HCT116 (cell line): ENCODE data around the gene LCE6A. TPM values are rescaled to one million over a fixed set of nuclear protein-coding genes. Genes with fewer than 3 reads are reported as not detected.

Experiments
- ATAC-seq: fragments of 200-7000 bp; cut with Tn5 transposase; 2 replicates; pipeline ENCODE4 v1.9.1; 2020; ENCODE audit warnings: mild to moderate bottlenecking, moderate library complexity
- BruUV-seq: library from RNA; stranded (reverse); fragments of 400-500 nt; replicated peaks from 2 replicates; lab custom pipeline; 2021; lab: Mats Ljungman, UMichigan
- CTCF ChIA-PET: fragments of 300-600 bp; sonication (Branson Sonifier 250); formaldehyde crosslinking; loops from one replicate; lab custom pipeline; 2021; ENCODE audit warnings: antibody characterized with exemption; lab: Charles Lee
- POLR2A ChIA-PET: fragments of 300-600, 350-600 bp; sonication (Branson Sonifier 250); formaldehyde crosslinking; loops from one replicate; lab custom pipeline; 2021; ENCODE audit warnings: antibody characterized with exemption; lab: Charles Lee
- RAD21 ChIA-PET, 2 experiments: fragments of 300-600 bp; sonication (Branson Sonifier 250); formaldehyde crosslinking; loops; one replicate each; lab custom pipeline; 2023; ENCODE audit warnings: low total read pairs in 2 of 2; ENCODE audit not compliant: uncharacterized antibody in 2 of 2, unreplicated experiment in 2 of 2, low non-redundant PET in 1 of 2; lab: Charles Lee
- DNase-seq: peaks from one replicate; pipeline ENCODE4 v3.0.0-alpha.2; 2010; ENCODE audit warnings: low read depth, low spot score
- H2AFZ ChIP-seq: fragments of 200-600 bp; shearing (Covaris generic), sonication (generic); 2 replicates; pipeline ENCODE4 v1.6.1; 2017; ENCODE audit warnings: low read depth, mixed run types, mixed read lengths, antibody characterized with exemption, low read length; ENCODE audit not compliant: poor library complexity, severe bottlenecking
- H3K27ac ChIP-seq: 2 replicates; pipeline ENCODE4 v1.5.1; 2012; ENCODE audit warnings: low read depth, low read length
- H3K27me3 ChIP-seq: fragments of 200-600 bp; sonication (generic); 2 replicates; pipeline ENCODE4 v1.6.1; 2016; ENCODE audit warnings: mixed run types, low read length, mixed read lengths; ENCODE audit not compliant: insufficient read depth
- H3K36me3 ChIP-seq, 2 experiments: fragments of 200-500 bp in 1 of 2; fragments of 200-600 bp in 1 of 2; sonication (Bioruptor generic) in 1 of 2; sonication (generic) in 1 of 2; 2 replicates each; pipeline versions ENCODE4 v1.5.1 to v1.6.1; 2014 to 2016; ENCODE audit warnings: low read length in 2 of 2, inconsistent platforms in 1 of 2, mixed read lengths in 1 of 2, mixed run types in 1 of 2; ENCODE audit not compliant: insufficient read depth in 2 of 2, control insufficient read depth in 1 of 2
- H3K4me1 ChIP-seq, 2 experiments: fragments of 200-600 bp in 1 of 2; sonication (generic) in 1 of 2; 2 replicates each; pipeline versions ENCODE4 v1.5.1 to v1.6.1; 2012 to 2017; ENCODE audit warnings: low read length in 2 of 2, inconsistent platforms in 1 of 2, mild to moderate bottlenecking in 1 of 2, mixed read lengths in 1 of 2, mixed run types in 1 of 2, moderate library complexity in 1 of 2; ENCODE audit not compliant: insufficient read depth in 2 of 2, control insufficient read depth in 1 of 2
- H3K4me2 ChIP-seq: fragments of 200-600 bp; sonication (generic); 2 replicates; pipeline ENCODE4 v1.6.1; 2017; ENCODE audit warnings: mixed run types, low read length, mixed read lengths
- H3K4me3 ChIP-seq, 2 experiments: fragments of 200-600 bp in 1 of 2; sonication (generic) in 1 of 2; replicated peaks in 1 of 2; 2 replicates each; pipeline ENCODE4 v1.5.1; 2011 to 2016; ENCODE audit warnings: low read length in 2 of 2, control low read depth in 1 of 2, low read depth in 1 of 2, mild to moderate bottlenecking in 1 of 2, mixed read lengths in 1 of 2, mixed run types in 1 of 2
- H3K79me2 ChIP-seq: fragments of 200-600 bp; sonication (generic); 2 replicates; pipeline ENCODE4 v1.6.1; 2017; ENCODE audit warnings: mild to moderate bottlenecking, mixed run types, low read length, moderate library complexity, mixed read lengths; ENCODE audit not compliant: insufficient read depth
- H3K9ac ChIP-seq: fragments of 200-600 bp; sonication (generic); 2 replicates; pipeline ENCODE4 v1.6.1; 2016; ENCODE audit warnings: low read length, mixed read lengths
- H3K9me2 ChIP-seq: fragments of 200-600 bp; sonication (generic), shearing (Covaris generic); 2 replicates; pipeline ENCODE4 v1.6.1; 2017; ENCODE audit warnings: mixed run types, mild to moderate bottlenecking, moderate library complexity; ENCODE audit not compliant: insufficient read depth
- H3K9me3 ChIP-seq, 2 experiments: fragments of 200-500 bp in 1 of 2; fragments of 200-600 bp in 1 of 2; sonication (Bioruptor generic) in 1 of 2; sonication (generic) in 1 of 2; 2 replicates each; pipeline ENCODE4 v1.6.1; 2014 to 2017; ENCODE audit warnings: low read length in 2 of 2, mixed read lengths in 2 of 2, inconsistent platforms in 1 of 2, low read depth in 1 of 2, mild to moderate bottlenecking in 1 of 2, mixed run types in 1 of 2, moderate library complexity in 1 of 2; ENCODE audit not compliant: control insufficient read depth in 1 of 2, insufficient read depth in 1 of 2
- H4K20me1 ChIP-seq: fragments of 200-600 bp; sonication (generic), shearing (Covaris generic); 2 replicates; pipeline ENCODE4 v1.6.1; 2017; ENCODE audit warnings: mixed run types, mild to moderate bottlenecking, moderate library complexity; ENCODE audit not compliant: insufficient read depth
- CEBPB ChIP-seq: IDR thresholded peaks from 2 replicates; pipeline ENCODE4 v1.6.1; 2012; ENCODE audit warnings: low read depth
- EGR1 ChIP-seq: IDR thresholded peaks from 2 replicates; pipeline ENCODE4 v1.6.1; 2012; ENCODE audit warnings: low read depth
- ELF1 ChIP-seq: IDR thresholded peaks from 2 replicates; pipeline ENCODE4 v1.6.1; 2012; ENCODE audit warnings: low read depth, borderline replicate concordance
- FOSL1 ChIP-seq: IDR thresholded peaks from 2 replicates; pipeline ENCODE4 v1.6.1; 2012; ENCODE audit warnings: low read depth
- SIN3A ChIP-seq: IDR thresholded peaks from 2 replicates; pipeline ENCODE4 v1.6.1; 2012; ENCODE audit warnings: low read depth
- SP1 ChIP-seq: IDR thresholded peaks from 2 replicates; pipeline ENCODE4 v1.6.1; 2012; ENCODE audit warnings: low read depth
- intact Hi-C: fragments of 100-400 bp; cut with micrococcal nuclease; formaldehyde crosslinking; loops from 2 replicates; pipeline ENCODE4 v1.10.0; 2022
- total RNA-seq: library from RNA; stranded (reverse); gene quantifications from one replicate; pipeline ENCODE4 v1.2.1, GENCODE V29; 2021; ENCODE audit not compliant: unreplicated experiment
- TF ChIP-seq, protein P1 (sequence below): IDR thresholded peaks from 2 replicates; pipeline ENCODE4 v1.6.1; 2012; ENCODE audit warnings: low read depth
- TF ChIP-seq, protein P2 (sequence below): IDR thresholded peaks from 2 replicates; pipeline ENCODE4 v1.6.1; 2012
- TF ChIP-seq, protein P3 (sequence below): IDR thresholded peaks from 2 replicates; pipeline ENCODE4 v1.6.1; 2012
- TF ChIP-seq, protein P4 (sequence below), 3 experiments: fragments of 200-600 bp in 1 of 3; sonication (generic) in 1 of 3; IDR thresholded peaks in 2 of 3; conservative IDR thresholded peaks in 1 of 3; 2 replicates each; pipeline ENCODE4 v1.5.1; 2012 to 2017; ENCODE audit warnings: low read depth in 2 of 3, low read length in 2 of 3, antibody characterized with exemption in 1 of 3, borderline replicate concordance in 1 of 3, control low read depth in 1 of 3, mild to moderate bottlenecking in 1 of 3, mixed read lengths in 1 of 3, mixed run types in 1 of 3, moderate library complexity in 1 of 3; ENCODE audit not compliant: insufficient read depth in 1 of 3

The LCE6A gene
- total RNA-seq, 1 experiment from 2014 or later, result not detected

DNA sequence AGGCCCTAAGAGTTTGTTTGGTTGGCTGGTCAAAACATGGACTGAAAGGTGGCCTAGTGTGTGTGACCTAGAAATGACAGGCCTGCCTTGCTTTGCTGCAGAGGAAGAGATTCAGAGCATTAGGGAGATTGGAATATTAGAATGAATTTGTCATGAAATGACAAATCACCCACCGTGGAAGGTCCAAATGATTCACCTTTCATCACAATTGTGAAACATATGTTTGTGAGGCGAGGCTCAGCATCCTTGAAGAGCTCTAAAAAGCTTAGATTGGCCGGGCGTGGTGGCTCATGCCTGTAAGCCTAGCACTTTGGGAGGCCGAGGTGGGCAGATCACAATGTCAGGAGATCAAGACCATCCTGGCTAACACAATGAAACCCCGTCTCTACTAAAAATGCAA, 25.3 kb upstream of the LCE6A start:
- no peaks in the 10 kb centered on the region for H3K79me2 ChIP-seq
- ChIA-PET POLR2A (no interaction called here), RAD21 (no interaction called here), CTCF (no interaction called here)
- H3K4me2 ChIP-seq, result no peak overlapping the region
- H3K4me1 ChIP-seq, result no peaks in the 10 kb centered on the region
- H3K9me2 ChIP-seq, result no peaks in the 10 kb centered on the region
- H3K4me3 ChIP-seq, result no peak overlapping the region
- peaks cover 20% of the 10 kb centered on the region for H3K27me3 ChIP-seq
- DNase-seq, result no peak
- intact Hi-C loops, result no loop called here
- no TSS peak for BruUV-seq
- H2AFZ ChIP-seq, result no peak overlapping the region
- H3K27ac ChIP-seq, result no peak overlapping the region
- H4K20me1 ChIP-seq, result no peaks in the 10 kb centered on the region
- TF ChIP-seq, protein P1, sequence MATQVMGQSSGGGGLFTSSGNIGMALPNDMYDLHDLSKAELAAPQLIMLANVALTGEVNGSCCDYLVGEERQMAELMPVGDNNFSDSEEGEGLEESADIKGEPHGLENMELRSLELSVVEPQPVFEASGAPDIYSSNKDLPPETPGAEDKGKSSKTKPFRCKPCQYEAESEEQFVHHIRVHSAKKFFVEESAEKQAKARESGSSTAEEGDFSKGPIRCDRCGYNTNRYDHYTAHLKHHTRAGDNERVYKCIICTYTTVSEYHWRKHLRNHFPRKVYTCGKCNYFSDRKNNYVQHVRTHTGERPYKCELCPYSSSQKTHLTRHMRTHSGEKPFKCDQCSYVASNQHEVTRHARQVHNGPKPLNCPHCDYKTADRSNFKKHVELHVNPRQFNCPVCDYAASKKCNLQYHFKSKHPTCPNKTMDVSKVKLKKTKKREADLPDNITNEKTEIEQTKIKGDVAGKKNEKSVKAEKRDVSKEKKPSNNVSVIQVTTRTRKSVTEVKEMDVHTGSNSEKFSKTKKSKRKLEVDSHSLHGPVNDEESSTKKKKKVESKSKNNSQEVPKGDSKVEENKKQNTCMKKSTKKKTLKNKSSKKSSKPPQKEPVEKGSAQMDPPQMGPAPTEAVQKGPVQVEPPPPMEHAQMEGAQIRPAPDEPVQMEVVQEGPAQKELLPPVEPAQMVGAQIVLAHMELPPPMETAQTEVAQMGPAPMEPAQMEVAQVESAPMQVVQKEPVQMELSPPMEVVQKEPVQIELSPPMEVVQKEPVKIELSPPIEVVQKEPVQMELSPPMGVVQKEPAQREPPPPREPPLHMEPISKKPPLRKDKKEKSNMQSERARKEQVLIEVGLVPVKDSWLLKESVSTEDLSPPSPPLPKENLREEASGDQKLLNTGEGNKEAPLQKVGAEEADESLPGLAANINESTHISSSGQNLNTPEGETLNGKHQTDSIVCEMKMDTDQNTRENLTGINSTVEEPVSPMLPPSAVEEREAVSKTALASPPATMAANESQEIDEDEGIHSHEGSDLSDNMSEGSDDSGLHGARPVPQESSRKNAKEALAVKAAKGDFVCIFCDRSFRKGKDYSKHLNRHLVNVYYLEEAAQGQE, result no peak
- TF ChIP-seq, protein P2, sequence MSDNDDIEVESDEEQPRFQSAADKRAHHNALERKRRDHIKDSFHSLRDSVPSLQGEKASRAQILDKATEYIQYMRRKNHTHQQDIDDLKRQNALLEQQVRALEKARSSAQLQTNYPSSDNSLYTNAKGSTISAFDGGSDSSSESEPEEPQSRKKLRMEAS, result no peak
- no peak for TF ChIP-seq SP1
- no peak for TF ChIP-seq SIN3A
- TF ChIP-seq EGR1, result no peak
- TF ChIP-seq, protein P3, sequence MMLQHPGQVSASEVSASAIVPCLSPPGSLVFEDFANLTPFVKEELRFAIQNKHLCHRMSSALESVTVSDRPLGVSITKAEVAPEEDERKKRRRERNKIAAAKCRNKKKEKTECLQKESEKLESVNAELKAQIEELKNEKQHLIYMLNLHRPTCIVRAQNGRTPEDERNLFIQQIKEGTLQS, result no peak
- TF ChIP-seq, protein P4, sequence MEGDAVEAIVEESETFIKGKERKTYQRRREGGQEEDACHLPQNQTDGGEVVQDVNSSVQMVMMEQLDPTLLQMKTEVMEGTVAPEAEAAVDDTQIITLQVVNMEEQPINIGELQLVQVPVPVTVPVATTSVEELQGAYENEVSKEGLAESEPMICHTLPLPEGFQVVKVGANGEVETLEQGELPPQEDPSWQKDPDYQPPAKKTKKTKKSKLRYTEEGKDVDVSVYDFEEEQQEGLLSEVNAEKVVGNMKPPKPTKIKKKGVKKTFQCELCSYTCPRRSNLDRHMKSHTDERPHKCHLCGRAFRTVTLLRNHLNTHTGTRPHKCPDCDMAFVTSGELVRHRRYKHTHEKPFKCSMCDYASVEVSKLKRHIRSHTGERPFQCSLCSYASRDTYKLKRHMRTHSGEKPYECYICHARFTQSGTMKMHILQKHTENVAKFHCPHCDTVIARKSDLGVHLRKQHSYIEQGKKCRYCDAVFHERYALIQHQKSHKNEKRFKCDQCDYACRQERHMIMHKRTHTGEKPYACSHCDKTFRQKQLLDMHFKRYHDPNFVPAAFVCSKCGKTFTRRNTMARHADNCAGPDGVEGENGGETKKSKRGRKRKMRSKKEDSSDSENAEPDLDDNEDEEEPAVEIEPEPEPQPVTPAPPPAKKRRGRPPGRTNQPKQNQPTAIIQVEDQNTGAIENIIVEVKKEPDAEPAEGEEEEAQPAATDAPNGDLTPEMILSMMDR (IDR thresholded peaks at IDR 0.05 in 2 of 3, conservative IDR thresholded peaks at IDR 0.05 in 1 of 3; ENCODE audit: borderline replicate concordance in 1 of 3, insufficient read depth in 1 of 3, low read depth in 2 of 3, low read length in 2 of 3), result no peak
- TF ChIP-seq ELF1, result no peak
- no peak for TF ChIP-seq CEBPB
- no peak for TF ChIP-seq FOSL1
- no peaks in the 10 kb centered on the region for H3K36me3 ChIP-seq
- ATAC-seq, result no peak
- H3K9ac ChIP-seq, result no peak overlapping the region
- H3K9me3 ChIP-seq, result no peaks in the 10 kb centered on the region
